GM18858 (cell line): ENCODE results near the gene RPGRIP1L.
"Not testable (repeated sequence)": the region's sequence is repeated elsewhere in the genome, so short reads cannot be mapped to it uniquely, and the experiment has no call there.

Experiments
- ATAC-seq: cut with Tn5 transposase; IDR thresholded peaks from one replicate; pipeline ENCODE4 v1.9.1; 2021; ENCODE audit not compliant: unreplicated experiment

RPGRIP1L gene

GRCh38 chr16:53713403-53714204, 9.9 kb upstream of the RPGRIP1L start:
- ATAC-seq = no peak

- ATAC-seq = no peak
Observed at GRCh38 chr16:53712065-53712464, 8.4 kb upstream of the RPGRIP1L start.

- no peak for ATAC-seq
Observed at GRCh38 chr16:53711390-53711789, 7.7 kb upstream of the RPGRIP1L start.

- no peak for ATAC-seq
Observed at GRCh38 chr16:53708490-53708889, 4.8 kb upstream of the RPGRIP1L start.

- no peak for ATAC-seq
Observed at GRCh38 chr16:53707671-53708070, 4.0 kb upstream of the RPGRIP1L start.

- no peak for ATAC-seq
Observed at GRCh38 chr16:53704445-53704813, 770 bp upstream of the RPGRIP1L start.

GRCh38 chr16:53698271-53698670, 5.4 kb downstream of the RPGRIP1L start:
- not testable (repeated sequence) for ATAC-seq

- ATAC-seq = no peak
Observed at GRCh38 chr16:53695070-53695469, 8.6 kb downstream of the RPGRIP1L start.

GRCh38 chr16:53693320-53693719, 10.3 kb downstream of the RPGRIP1L start:
- no peak for ATAC-seq

- ATAC-seq = no peak
Observed at GRCh38 chr16:53692146-53692545, 11.5 kb downstream of the RPGRIP1L start.

GRCh38 chr16:53690771-53691170, 12.9 kb downstream of the RPGRIP1L start:
- no peak for ATAC-seq

- no peak for ATAC-seq
Observed at GRCh38 chr16:53689636-53690035, 14.0 kb downstream of the RPGRIP1L start.

- no peak for ATAC-seq
Observed at GRCh38 chr16:53686710-53687109, 16.9 kb downstream of the RPGRIP1L start.

GRCh38 chr16:53685334-53685733, 18.3 kb downstream of the RPGRIP1L start:
- not testable (repeated sequence) for ATAC-seq

GRCh38 chr16:53681354-53681753, 22.3 kb downstream of the RPGRIP1L start:
- ATAC-seq = no peak

- no peak for ATAC-seq
Observed at GRCh38 chr16:53680756-53681155, 22.9 kb downstream of the RPGRIP1L start.

GRCh38 chr16:53678756-53679343, 24.8 kb downstream of the RPGRIP1L start:
- no peak for ATAC-seq

GRCh38 chr16:53678155-53678554, 25.5 kb downstream of the RPGRIP1L start:
- ATAC-seq = no peak

GRCh38 chr16:53673189-53673588, 30.5 kb downstream of the RPGRIP1L start:
- no peak for ATAC-seq

GRCh38 chr16:53672461-53672860, 31.2 kb downstream of the RPGRIP1L start:
- no peak for ATAC-seq

- no peak for ATAC-seq
Observed at GRCh38 chr16:53668869-53669268, 34.8 kb downstream of the RPGRIP1L start.

GRCh38 chr16:53666786-53667415, 36.8 kb downstream of the RPGRIP1L start:
- no peak for ATAC-seq
